Erythroblast (primary cell): Measurements from ENCODE around the gene DSP.

Experiments used
- GATA1 ChIP-seq: IDR thresholded peaks from 2 replicates; pipeline ENCODE4 v1.6.1; 2011; ENCODE audit warnings: low read depth, mild to moderate bottlenecking, control low read depth, low read length, moderate library complexity
- POLR2A ChIP-seq: IDR thresholded peaks from 2 replicates; pipeline ENCODE4 v1.6.1; 2011; ENCODE audit warnings: mild to moderate bottlenecking, low read length

- TF ChIP-seq POLR2A (no peak), GATA1 (no peak)
Observed at GRCh38 chr6:7636151-7636550, 94.7 kb downstream of the DSP start.
